AG10803 (cell line): ENCODE measurements around the gene TVP23A.
A peak's percentile ranks its signal among the peaks of the same experiment; 100 is the strongest.

Experiments
- DNase-seq: peaks from one replicate; pipeline ENCODE4 v3.0.0; 2010; ENCODE audit warnings: low read depth
- H3K4me3 ChIP-seq: 2 replicates; pipeline ENCODE4 v1.5.1; 2011; ENCODE audit warnings: mild to moderate bottlenecking, low read length, control low read depth
- CTCF ChIP-seq: conservative IDR thresholded peaks from 2 replicates; pipeline ENCODE4 v1.5.1; 2011; ENCODE audit warnings: mild to moderate bottlenecking, low read length, control low read depth, inconsistent platforms

Gene TVP23A

GRCh38 chr16:10740000-10740844 is 78.4 kb downstream of the TVP23A start:
- no peak overlapping the region for H3K4me3 ChIP-seq
- no peak for DNase-seq
- TF ChIP-seq CTCF, result no peak

GRCh38 chr16:10738231-10739077 is 80.1 kb downstream of the TVP23A start:
- no peak overlapping the region for H3K4me3 ChIP-seq
- peak; percentile 68 for DNase-seq
- TF ChIP-seq CTCF, result no peak

GRCh38 chr16:10737068-10737625 is 81.4 kb downstream of the TVP23A start:
- H3K4me3 ChIP-seq, result no peak overlapping the region
- DNase-seq, result peak; percentile 61
- peak; percentile 96 for TF ChIP-seq CTCF

- H3K4me3 ChIP-seq, result no peak overlapping the region
- TF ChIP-seq CTCF, result no peak
- DNase-seq, result no peak
Observed at GRCh38 chr16:10731790-10732189, 86.8 kb downstream of the TVP23A start.

GRCh38 chr16:10729104-10730048 is 89.2 kb downstream of the TVP23A start:
- H3K4me3 ChIP-seq, result no peak overlapping the region
- DNase-seq, result peak; percentile 51
- peak; percentile 16; the same call in 1 of the 2 replicates for TF ChIP-seq CTCF

GRCh38 chr16:10728003-10728887 is 90.3 kb downstream of the TVP23A start:
- TF ChIP-seq CTCF, result no peak
- peak; percentile 36 for DNase-seq
- H3K4me3 ChIP-seq, result no peak overlapping the region
